ENCODE data around the gene HARS1. TPM values are rescaled to one million over a fixed set of nuclear protein-coding genes. Genes with fewer than 3 reads are reported as not detected.

HARS1 gene
- total RNA-seq, 4 donors from 2014 or later: 49.6 to 76.6 (median 58.8) TPM

DNA sequence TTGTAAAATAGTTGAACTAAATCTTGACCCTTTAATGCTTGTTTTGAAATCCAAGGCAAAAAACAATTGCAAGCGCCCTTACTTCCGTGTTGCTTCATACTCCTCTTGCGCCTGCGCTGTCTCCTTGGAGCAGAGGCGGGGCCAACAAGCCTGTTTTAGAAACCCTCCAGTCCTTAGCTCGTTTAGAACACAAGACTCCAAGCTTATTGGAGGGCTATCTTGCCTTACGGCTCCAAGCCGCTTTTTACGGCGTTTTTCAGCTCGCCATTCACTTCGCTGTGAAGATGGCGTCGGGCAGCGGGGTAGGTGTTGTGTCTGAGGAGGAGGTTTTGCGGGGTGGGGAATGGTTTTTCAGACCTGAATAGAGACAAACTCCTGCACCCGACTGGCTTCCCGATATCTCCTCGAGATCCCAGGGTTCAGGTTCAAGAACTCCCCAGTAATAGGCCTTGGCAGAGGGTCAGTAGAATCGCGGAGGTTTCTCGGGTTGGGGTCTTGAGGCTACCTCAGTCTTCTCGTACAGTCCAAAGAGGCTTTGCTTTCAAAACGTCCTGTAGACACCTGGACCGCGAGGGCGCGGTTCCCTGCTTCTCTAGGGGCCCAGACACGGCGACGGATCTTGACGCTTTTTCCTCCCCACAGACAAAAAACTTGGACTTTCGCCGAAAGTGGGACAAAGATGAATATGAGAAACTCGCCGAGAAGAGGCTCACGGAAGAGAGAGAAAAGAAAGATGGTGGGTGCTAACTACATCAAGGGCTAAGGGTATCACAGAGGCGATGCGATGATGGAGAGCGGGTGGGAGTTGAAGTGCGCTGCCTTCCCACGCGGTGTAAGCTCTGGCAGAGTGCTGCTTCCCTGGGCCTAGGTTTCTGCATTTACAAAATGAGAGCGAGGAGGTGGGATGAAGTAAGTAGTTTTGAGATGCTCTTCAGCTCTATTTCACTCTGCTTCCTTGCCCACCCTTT lies 9.3 kb upstream of the HARS1 start, which contains the start of gene ZMAT2:
ZMAT2 (plus strand) TSS at position 271 of the 968 bp plus-strand sequence; CDS start at position 285, 14 bp downstream.
- TF ChIP-seq, protein P1, sequence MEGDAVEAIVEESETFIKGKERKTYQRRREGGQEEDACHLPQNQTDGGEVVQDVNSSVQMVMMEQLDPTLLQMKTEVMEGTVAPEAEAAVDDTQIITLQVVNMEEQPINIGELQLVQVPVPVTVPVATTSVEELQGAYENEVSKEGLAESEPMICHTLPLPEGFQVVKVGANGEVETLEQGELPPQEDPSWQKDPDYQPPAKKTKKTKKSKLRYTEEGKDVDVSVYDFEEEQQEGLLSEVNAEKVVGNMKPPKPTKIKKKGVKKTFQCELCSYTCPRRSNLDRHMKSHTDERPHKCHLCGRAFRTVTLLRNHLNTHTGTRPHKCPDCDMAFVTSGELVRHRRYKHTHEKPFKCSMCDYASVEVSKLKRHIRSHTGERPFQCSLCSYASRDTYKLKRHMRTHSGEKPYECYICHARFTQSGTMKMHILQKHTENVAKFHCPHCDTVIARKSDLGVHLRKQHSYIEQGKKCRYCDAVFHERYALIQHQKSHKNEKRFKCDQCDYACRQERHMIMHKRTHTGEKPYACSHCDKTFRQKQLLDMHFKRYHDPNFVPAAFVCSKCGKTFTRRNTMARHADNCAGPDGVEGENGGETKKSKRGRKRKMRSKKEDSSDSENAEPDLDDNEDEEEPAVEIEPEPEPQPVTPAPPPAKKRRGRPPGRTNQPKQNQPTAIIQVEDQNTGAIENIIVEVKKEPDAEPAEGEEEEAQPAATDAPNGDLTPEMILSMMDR (IDR thresholded peaks at IDR 0.05): no peak
- ATAC-seq (ENCODE audit: low FRiP score) (peak; percentile 96), DNase-seq (ENCODE audit: low spot score) (peak; percentile 93)

DNA sequence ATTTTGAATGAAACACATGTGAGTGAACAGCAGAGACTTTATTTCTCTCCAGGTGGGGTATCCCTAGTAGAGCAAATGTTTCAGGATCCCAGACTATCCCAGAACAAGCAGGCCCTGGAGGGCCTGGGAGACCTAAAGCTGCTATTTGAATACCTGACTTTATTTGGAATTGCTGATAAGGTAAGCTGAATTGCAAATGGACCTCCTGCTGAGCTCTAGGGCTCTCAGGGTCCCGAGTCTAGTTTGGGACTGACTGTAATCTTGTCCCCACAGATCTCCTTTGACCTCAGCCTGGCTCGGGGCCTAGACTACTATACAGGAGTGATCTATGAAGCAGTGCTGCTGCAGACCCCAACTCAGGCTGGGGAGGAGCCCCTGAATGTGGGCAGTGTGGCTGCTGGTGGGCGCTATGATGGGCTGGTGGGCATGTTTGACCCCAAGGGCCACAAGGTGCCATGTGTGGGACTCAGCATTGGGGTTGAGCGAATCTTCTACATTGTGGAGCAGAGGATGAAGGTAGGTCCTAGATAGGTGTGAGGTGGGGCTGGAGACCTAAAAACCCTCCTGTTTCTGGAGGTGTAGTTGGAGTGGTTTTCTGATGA lies 5.8 kb upstream of the HARS1 start:
- DNase-seq (ENCODE audit: low spot score) (no peak), ATAC-seq (ENCODE audit: low FRiP score) (no peak)
- TF ChIP-seq, protein P1 (IDR thresholded peaks at IDR 0.05): no peak

DNA sequence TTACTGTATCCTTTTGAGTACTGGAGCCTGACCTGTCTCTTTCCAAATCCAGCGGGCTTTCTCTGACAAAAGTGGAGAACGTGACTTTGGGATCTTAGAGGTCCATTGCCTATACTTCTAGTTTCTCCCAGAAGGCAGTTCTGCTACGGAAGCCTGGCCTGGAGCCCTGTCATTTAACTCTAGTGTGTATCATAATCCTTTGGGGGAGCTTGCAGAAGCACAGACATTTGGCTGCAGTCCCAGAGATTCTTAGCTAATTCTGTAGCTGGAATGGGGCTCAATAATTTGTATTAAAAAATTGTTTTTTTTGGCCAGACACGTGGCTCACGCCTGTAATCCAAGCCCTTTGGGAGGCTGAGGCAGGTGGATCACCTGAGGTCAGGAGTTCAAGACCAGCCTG lies 3.1 kb upstream of the HARS1 start:
- DNase-seq (ENCODE audit: low spot score) (no peak), ATAC-seq (ENCODE audit: low FRiP score) (no peak)
- TF ChIP-seq, protein P1 (IDR thresholded peaks at IDR 0.05): no peak

DNA sequence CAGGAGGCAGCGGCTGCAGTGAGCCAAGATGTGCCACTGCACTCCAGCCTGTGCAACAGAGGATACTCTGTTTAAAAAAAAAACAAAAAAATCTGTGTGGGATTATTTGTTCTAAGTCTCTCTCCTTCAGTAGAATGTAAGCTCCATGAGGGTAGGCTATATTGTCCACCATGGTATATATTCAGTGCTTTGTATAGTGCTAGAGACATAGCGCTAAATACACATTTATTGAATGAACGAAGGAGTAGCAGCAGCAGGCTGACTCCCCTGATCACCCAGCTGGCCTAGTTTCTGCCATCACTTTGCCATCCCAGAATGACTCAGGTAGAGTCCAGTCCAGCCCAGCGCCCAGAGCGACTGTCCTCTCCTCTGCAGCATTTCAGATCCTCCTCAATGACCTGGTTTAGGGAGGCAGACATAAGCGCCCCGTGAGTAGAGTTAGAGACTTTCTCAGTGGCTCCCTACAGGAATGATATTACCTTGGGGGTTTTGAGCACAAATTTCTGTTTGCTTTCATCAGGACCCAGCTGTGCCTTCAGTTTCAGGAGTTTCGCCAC lies 716 bp downstream of the HARS1 start:
- TF ChIP-seq, protein P1 (IDR thresholded peaks at IDR 0.05): no peak
- ATAC-seq (ENCODE audit: low FRiP score): peak; percentile 2

DNA sequence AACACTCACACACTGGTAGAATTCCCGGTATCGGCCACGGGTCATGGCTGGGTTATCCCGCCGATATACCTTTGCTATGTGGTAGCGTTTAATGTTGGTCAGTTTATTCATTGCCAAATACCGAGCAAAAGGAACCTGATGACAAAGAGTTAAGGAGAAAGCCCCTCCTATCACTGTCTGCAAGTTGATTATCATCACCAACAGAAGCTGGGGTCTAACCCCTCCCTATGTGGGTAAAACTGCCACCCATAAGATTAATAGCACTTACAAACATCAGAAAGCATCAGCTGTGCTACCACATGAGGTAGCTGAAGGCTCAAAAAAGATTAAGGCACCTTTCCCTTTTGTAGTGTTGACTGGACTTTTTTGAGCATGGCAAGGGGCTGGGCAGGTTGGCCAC lies 12.2 kb downstream of the HARS1 start:
- TF ChIP-seq, protein P1 (IDR thresholded peaks at IDR 0.05): no peak
- no peak for ATAC-seq (ENCODE audit: low FRiP score)
- no peak for DNase-seq (ENCODE audit: low spot score)

More for the DNA sequence above, 716 bp downstream of the HARS1 start:
- no peak for DNase-seq (ENCODE audit: low spot score)

DNA sequence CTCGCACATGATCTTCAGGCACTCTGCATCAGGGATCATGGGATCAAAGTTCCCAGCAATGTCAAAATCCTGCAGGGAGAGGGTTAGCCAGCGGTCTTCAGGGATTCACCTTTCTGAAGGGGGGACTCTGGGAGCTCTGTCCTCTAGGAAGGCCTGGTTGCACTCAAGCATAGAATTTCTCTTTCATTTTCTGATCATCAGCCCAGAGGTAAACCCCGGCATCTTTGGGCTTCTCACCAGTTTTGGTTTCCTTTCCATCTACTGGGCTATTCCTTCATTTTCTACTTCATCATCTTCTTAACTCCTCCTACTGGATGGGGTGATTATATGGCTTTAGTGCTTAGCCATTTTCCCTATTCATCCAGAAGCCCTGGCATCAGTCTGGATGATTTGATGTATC lies 13.2 kb downstream of the HARS1 start:
- DNase-seq (ENCODE audit: low spot score) (no peak), ATAC-seq (ENCODE audit: low FRiP score) (no peak)
- TF ChIP-seq, protein P1 (IDR thresholded peaks at IDR 0.05): no peak
